Esophagus squamous epithelium (tissue), 5 donors: ENCODE data around the gene HECW1. TPM values are rescaled to one million over a fixed set of nuclear protein-coding genes. Genes with fewer than 3 reads are reported as not detected.

Source experiments
- DNase-seq: peaks from one replicate; lab custom pipeline; 2025; lab: John Stamatoyannopoulos, UW
- H3K27ac ChIP-seq, 4 donors: fragments of 200-600 bp; sonication (generic); one replicate each; pipeline ENCODE4 v1.5.1; 2016 to 2019; ENCODE audit warnings: mild to moderate bottlenecking in 1 of 4
- H3K27me3 ChIP-seq, 4 donors: fragments of 200-600 bp; sonication (generic); 1 replicate in 3 of 4; 2 replicates in 1 of 4; pipeline versions ENCODE4 v1.5.1 to v1.6.0; 2017 to 2021; ENCODE audit warnings: antibody characterized with exemption in 1 of 4
- H3K36me3 ChIP-seq, 3 donors: fragments of 200-600 bp; sonication (generic); one replicate each; pipeline ENCODE4 v1.5.1; 2016 to 2019
- H3K4me1 ChIP-seq, 3 donors: fragments of 200-600 bp; sonication (generic); one replicate each; pipeline ENCODE4 v1.5.1; 2017 to 2019
- H3K4me3 ChIP-seq, 4 donors: fragments of 200-600 bp; sonication (generic); 1 replicate in 3 of 4; 2 replicates in 1 of 4; pipeline ENCODE4 v1.5.1; 2016 to 2019; ENCODE audit warnings: mild to moderate bottlenecking in 2 of 4, moderate library complexity in 1 of 4
- H3K9me3 ChIP-seq, 3 donors: fragments of 200-600 bp; sonication (generic); one replicate each; pipeline ENCODE4 v1.5.1; 2016 to 2019
- POLR2A ChIP-seq, 4 donors: fragments of 450-650 bp; IDR thresholded peaks; one replicate each; pipeline ENCODE4 v1.6.1; 2017; ENCODE audit warnings: antibody characterized with exemption in 4 of 4, mild to moderate bottlenecking in 4 of 4, moderate library complexity in 3 of 4
- WGBS, 2 donors: methylation state at CpG; one replicate each; pipeline ENCODE4 v1.1.5; 2018; 5-methylcytosine and 5-hydroxymethylcytosine counted together
- intact Hi-C: fragments of 100-400 bp; cut with DNase I; formaldehyde crosslinking; loops from one replicate; pipeline ENCODE4 v1.15.0; 2022
- total RNA-seq, 4 donors: library from RNA; depleted of rRNA; stranded (reverse); fragments of >200 nt; gene quantifications; one replicate each; pipeline ENCODE4 v1.1.0, GENCODE V29; 2016
- TF ChIP-seq, protein P1 (sequence below), 6 experiments: fragments of 450-650 bp in 4 of 6; fragments of 200-600 bp in 2 of 6; sonication (generic) in 2 of 6; IDR thresholded peaks; one replicate each; pipeline ENCODE4 v1.5.1; 2016 to 2019; ENCODE audit warnings: antibody characterized with exemption in 6 of 6, mild to moderate bottlenecking in 4 of 6, moderate library complexity in 4 of 6
- donor health status: DM: yes; HTN: yes; CAD: no.

Gene HECW1
- total RNA-seq, 4 donors from 2014 or later, result 0.18 to 0.57 (median 0.19) TPM; not detected in 1

DNA sequence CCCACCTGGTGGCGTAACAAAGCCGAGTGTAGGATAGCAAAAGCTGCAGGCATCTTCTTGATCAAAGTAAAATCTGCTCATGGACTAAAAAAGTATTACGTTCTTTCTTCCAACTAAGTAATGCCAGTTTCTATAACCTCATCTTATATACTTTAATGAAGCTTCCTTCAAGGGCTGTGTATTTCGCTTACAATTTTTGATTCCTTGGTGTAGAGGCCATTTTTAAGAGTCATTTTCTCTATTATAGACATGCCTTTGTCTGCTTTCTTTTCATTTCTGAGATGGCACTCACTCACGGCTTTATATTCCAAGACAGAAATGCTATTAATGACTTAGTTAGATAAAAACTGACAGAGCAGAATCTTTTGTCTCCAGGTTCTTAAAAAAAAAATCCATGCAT lies 194.0 kb downstream of the HECW1 start:
- intact Hi-C loops, result no loop called here
- H3K4me3 ChIP-seq, result no peak overlapping the region
- H3K27ac ChIP-seq, result no peak overlapping the region
- H3K27me3 ChIP-seq, result peaks cover 0 to 7% (median 0%) of the 10 kb centered on the region in 4 donors
- DNase-seq, result no peak
- no peaks in the 10 kb centered on the region for H3K9me3 ChIP-seq
- 88 to 91% methylated on average over 5 of the region's 5 CpGs for WGBS, 2 donors
- TF ChIP-seq POLR2A (IDR thresholded peaks at IDR 0.05), result no peak
- TF ChIP-seq, protein P1, sequence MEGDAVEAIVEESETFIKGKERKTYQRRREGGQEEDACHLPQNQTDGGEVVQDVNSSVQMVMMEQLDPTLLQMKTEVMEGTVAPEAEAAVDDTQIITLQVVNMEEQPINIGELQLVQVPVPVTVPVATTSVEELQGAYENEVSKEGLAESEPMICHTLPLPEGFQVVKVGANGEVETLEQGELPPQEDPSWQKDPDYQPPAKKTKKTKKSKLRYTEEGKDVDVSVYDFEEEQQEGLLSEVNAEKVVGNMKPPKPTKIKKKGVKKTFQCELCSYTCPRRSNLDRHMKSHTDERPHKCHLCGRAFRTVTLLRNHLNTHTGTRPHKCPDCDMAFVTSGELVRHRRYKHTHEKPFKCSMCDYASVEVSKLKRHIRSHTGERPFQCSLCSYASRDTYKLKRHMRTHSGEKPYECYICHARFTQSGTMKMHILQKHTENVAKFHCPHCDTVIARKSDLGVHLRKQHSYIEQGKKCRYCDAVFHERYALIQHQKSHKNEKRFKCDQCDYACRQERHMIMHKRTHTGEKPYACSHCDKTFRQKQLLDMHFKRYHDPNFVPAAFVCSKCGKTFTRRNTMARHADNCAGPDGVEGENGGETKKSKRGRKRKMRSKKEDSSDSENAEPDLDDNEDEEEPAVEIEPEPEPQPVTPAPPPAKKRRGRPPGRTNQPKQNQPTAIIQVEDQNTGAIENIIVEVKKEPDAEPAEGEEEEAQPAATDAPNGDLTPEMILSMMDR (IDR thresholded peaks at IDR 0.05), result no peak
- H3K4me1 ChIP-seq, result peaks cover 0 to 13% (median 0%) of the 10 kb centered on the region in 3 donors
- no peaks in the 10 kb centered on the region for H3K36me3 ChIP-seq

- WGBS, 2 donors, result 41 to 50% methylated on average over 1 of the region's 1 CpG
- no peaks in the 10 kb centered on the region for H3K36me3 ChIP-seq
- TF ChIP-seq POLR2A (IDR thresholded peaks at IDR 0.05), result no peak
- TF ChIP-seq, protein P1 (IDR thresholded peaks at IDR 0.05), result no peak
- no peak overlapping the region for H3K27ac ChIP-seq
- no peak for DNase-seq
- H3K27me3 ChIP-seq, result peaks cover 0 to 1% (median 0%) of the 10 kb centered on the region in 4 donors
- peaks cover 0 to 9% (median 0%) of the 10 kb centered on the region in 3 donors for H3K4me1 ChIP-seq
- intact Hi-C loops, result no loop called here
- no peaks in the 10 kb centered on the region for H3K9me3 ChIP-seq
- no peak overlapping the region for H3K4me3 ChIP-seq
Measured at GRCh38 chr7:43307522-43307921, 195.1 kb downstream of the HECW1 start.

GRCh38 chr7:43308913-43309705 lies 196.7 kb downstream of the HECW1 start:
- 79 to 86% methylated on average over 8 of the region's 8 CpGs for WGBS, 2 donors
- Histone ChIP-seq H3K4me1 (peaks cover 0 to 2% (median 0%) of the 10 kb centered on the region in 3 donors), H3K9me3 (no peaks in the 10 kb centered on the region), H3K27ac (no peak overlapping the region), H3K4me3 (no peak overlapping the region), H3K36me3 (no peaks in the 10 kb centered on the region), H3K27me3 (no peaks in the 10 kb centered on the region)
- no peak for TF ChIP-seq POLR2A (IDR thresholded peaks at IDR 0.05)
- TF ChIP-seq, protein P1 (IDR thresholded peaks at IDR 0.05), result no peak
- intact Hi-C loops, result no loop called here
- no peak for DNase-seq

DNA sequence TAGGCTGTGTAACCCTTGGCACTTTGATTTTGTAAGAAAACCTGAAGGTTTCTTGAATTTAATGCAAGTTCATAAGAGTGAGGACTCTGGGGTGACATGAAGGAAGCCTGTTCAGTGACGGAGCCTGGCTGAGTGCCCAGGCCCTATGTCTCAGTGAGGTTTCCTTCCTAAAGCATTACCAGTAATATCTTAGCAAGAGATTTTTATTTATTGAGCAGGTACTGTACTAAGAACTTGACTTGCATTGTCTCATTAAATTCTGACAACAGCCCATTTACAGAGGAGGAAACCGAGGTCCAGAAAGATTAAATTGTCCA lies 197.2 kb downstream of the HECW1 start:
- TF ChIP-seq, protein P1 (IDR thresholded peaks at IDR 0.05), result no peak
- no peak for TF ChIP-seq POLR2A (IDR thresholded peaks at IDR 0.05)
- H3K27me3 ChIP-seq, result no peaks in the 10 kb centered on the region
- intact Hi-C loops, result no loop called here
- H3K4me3 ChIP-seq, result no peak overlapping the region
- 48 to 59% methylated on average over 2 of the region's 2 CpGs for WGBS, 2 donors
- no peak overlapping the region for H3K27ac ChIP-seq
- H3K4me1 ChIP-seq, result no peaks in the 10 kb centered on the region
- H3K36me3 ChIP-seq, result no peaks in the 10 kb centered on the region
- H3K9me3 ChIP-seq, result no peaks in the 10 kb centered on the region
- DNase-seq, result no peak

DNA sequence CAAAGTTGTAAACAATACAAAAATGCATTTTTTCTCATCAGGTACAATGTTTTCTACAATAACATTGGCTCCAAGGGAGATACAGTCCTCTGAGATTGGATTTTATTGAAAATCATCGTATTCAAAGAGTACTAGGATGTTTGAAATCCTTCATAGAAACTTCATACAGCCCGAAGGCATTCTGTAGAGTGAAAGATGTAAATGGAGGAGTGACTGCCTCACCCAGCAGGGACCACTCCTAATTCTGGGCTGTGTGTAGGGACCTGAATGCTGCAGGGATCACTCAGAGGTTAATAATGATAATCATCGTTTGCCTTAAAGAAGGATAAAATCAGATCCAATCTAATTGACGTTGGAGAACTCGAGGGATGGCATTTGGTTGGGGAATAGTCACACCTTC lies 198.6 kb downstream of the HECW1 start:
- TF ChIP-seq POLR2A (IDR thresholded peaks at IDR 0.05), result no peak
- TF ChIP-seq, protein P1 (IDR thresholded peaks at IDR 0.05), result no peak
- Histone ChIP-seq H3K4me3 (no peak overlapping the region), H3K27ac (no peak overlapping the region), H3K27me3 (no peaks in the 10 kb centered on the region), H3K4me1 (no peaks in the 10 kb centered on the region), H3K36me3 (no peaks in the 10 kb centered on the region), H3K9me3 (no peaks in the 10 kb centered on the region)
- intact Hi-C loops, result no loop called here
- 82 to 84% methylated on average over 5 of the region's 5 CpGs for WGBS, 2 donors
- DNase-seq, result no peak
